NCI-H2107 treated with DMSO at 0.1 percent for 48 hours (cell line): ENCODE measurements around the gene OR2T1.
"Not testable (repeated sequence)": the region's sequence is repeated elsewhere in the genome, so short reads cannot be mapped to it uniquely, and the experiment has no call there.

Experiments
- DNase-seq: peaks from one replicate; lab custom pipeline; 2025; ENCODE audit not compliant: unreplicated experiment; lab: John Stamatoyannopoulos, UW

OR2T1 gene

GRCh38 chr1:248402748-248403147 is at the start of gene OR2T1:
Gene OR2T1, plus strand, starts transcription at chr1:248403048. Its CDS starts 3,100 bp downstream, at chr1:248406148.
- no peak for DNase-seq

GRCh38 chr1:248359415-248359814 is 43.4 kb upstream of the OR2T1 start:
- DNase-seq = no peak

- DNase-seq = no peak
Measured at GRCh38 chr1:248361121-248361715, 41.6 kb upstream of the OR2T1 start, which contains the start of gene OR2T4. Gene OR2T4, plus strand, starts transcription at chr1:248361665. Its CDS starts 0 bp downstream, at chr1:248361665.

GRCh38 chr1:248366609-248367008 is 36.2 kb upstream of the OR2T1 start:
- DNase-seq = no peak

GRCh38 chr1:248372394-248372793 is 30.5 kb upstream of the OR2T1 start:
- no peak for DNase-seq

GRCh38 chr1:248373761-248374160 is 29.1 kb upstream of the OR2T1 start:
- DNase-seq = no peak

- no peak for DNase-seq
Measured at GRCh38 chr1:248375446-248375845, 27.4 kb upstream of the OR2T1 start, which contains the start of gene OR2T6. Gene OR2T6, plus strand, starts transcription at chr1:248375746. Its CDS starts 11,863 bp downstream, at chr1:248387609.

GRCh38 chr1:248376916-248377315 is 25.9 kb upstream of the OR2T1 start:
- DNase-seq = no peak

GRCh38 chr1:248380854-248381253 is 22.0 kb upstream of the OR2T1 start:
- DNase-seq = no peak

GRCh38 chr1:248388426-248388825 is 14.4 kb upstream of the OR2T1 start:
- no peak for DNase-seq

- DNase-seq = no peak
Measured at GRCh38 chr1:248393050-248393449, 9.8 kb upstream of the OR2T1 start.

GRCh38 chr1:248404024-248404423 is 1.2 kb downstream of the OR2T1 start:
- DNase-seq = no peak

- no peak for DNase-seq
Measured at GRCh38 chr1:248406721-248407692, 4.2 kb downstream of the OR2T1 start.

- DNase-seq = no peak
Measured at GRCh38 chr1:248416226-248416625, 13.4 kb downstream of the OR2T1 start.

- no peak for DNase-seq
Measured at GRCh38 chr1:248417854-248418253, 15.0 kb downstream of the OR2T1 start.

- DNase-seq = no peak
Measured at GRCh38 chr1:248421384-248421783, 18.5 kb downstream of the OR2T1 start.

- not testable (repeated sequence) for DNase-seq
Measured at GRCh38 chr1:248427526-248428191, 24.8 kb downstream of the OR2T1 start.

- DNase-seq = not testable (repeated sequence)
Measured at GRCh38 chr1:248428192-248428533, 25.3 kb downstream of the OR2T1 start.

GRCh38 chr1:248431683-248432082 is 28.8 kb downstream of the OR2T1 start:
- not testable (repeated sequence) for DNase-seq

- DNase-seq = not testable (repeated sequence)
Measured at GRCh38 chr1:248432201-248432600, 29.4 kb downstream of the OR2T1 start.

- not testable (repeated sequence) for DNase-seq
Measured at GRCh38 chr1:248433811-248434415, 31.1 kb downstream of the OR2T1 start.
